ENCODE measurements around the gene INSIG2.

INSIG2 gene

DNA sequence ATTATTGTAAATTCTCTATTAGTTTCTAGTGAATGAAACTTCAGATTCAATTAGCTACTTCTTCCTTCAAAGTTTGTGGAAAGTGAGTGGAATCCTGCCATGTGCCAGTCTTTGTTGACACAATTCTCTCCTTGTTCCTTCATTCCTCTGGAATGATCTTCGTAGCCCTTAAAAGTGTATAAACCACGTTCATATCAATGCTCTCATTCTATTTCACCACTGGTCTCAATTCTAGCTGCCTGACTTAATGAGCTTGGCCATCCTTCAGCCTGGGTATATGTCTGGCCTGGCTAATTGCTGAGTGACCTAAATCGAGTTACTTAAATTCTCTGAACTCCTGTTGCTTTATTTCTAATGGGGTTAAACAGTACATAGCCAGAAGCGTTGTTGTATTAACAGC, 43.5 kb downstream of the INSIG2 start:
- no peak for DNase-seq

DNA sequence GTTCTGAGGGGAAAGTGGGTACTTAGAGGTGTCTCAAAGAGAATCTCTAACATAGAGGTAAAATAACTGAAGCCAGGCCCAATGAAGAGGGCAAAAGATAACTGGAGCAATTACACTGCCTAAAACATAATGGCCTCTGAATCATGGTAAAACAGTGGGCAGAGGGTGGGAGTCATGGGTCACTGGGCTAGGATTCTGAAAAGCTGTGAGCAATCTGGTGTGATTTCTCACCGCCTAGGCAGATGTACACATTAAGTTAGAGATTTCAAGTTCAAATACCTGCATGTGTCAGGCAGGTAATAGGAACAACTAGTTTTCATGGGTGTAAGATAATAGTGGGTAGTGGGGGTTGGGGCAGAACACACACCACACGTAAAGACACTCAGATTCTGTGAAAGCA, 45.6 kb downstream of the INSIG2 start:
- no peak for DNase-seq

DNA sequence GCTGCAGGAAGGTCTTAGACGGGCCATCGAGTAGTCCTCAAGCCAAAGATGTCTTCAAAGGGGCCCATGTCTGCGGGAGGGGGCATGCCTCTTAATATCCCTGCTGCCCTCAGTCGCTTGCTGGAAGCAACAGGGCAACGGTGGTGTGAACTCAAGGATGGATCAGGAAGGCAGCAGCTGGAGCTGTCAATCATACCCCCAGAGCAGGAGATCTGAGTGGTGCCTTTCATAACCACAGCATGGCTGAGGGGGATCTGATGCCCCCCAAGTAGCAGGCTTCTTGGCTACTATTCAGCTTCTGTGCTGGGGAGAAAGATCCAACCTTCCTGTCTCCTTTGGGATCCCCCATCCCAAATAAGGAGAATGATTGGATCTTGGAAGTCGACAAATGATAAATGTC, 46.4 kb downstream of the INSIG2 start:
- DNase-seq = no peak

DNA sequence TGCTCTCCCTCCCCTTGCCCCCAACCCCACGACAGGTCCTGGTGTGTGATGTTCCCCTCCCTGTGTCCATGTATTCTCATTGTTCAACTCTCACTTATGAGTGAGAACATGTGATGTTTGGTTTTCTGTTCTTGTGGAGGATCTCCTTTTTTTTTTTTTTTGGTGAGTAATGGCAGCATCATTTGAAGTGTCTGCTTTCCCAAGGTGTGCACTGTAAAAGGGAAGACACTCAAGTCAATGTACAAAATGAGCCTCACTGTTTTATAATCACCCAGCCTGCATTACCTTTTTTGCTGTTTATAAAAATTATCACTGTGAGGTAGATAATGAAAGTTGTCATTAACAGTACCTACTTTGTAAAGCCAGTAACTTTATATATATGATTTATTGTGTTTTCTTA, 56.9 kb downstream of the INSIG2 start:
- no peak for DNase-seq

DNA sequence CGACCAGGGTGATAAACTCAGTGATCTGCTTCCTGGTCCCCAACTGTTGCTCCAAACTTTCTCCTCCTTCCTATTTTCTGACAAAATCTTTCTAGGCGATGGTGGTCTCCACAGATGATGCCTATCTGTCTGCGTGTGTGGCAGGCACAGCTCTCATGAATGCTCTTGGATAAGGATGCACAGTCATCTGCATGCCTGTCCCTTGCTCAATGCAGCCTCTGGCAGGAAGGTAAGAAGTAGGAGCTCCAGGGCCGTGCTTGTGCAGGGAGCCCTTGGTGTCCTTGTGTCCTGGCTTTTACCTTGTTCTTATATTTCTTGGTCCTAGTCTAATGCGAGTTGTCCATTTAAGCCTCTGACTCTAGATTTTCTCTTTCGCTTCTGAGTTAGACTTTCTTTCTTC, 57.5 kb downstream of the INSIG2 start:
- no peak for DNase-seq

DNA sequence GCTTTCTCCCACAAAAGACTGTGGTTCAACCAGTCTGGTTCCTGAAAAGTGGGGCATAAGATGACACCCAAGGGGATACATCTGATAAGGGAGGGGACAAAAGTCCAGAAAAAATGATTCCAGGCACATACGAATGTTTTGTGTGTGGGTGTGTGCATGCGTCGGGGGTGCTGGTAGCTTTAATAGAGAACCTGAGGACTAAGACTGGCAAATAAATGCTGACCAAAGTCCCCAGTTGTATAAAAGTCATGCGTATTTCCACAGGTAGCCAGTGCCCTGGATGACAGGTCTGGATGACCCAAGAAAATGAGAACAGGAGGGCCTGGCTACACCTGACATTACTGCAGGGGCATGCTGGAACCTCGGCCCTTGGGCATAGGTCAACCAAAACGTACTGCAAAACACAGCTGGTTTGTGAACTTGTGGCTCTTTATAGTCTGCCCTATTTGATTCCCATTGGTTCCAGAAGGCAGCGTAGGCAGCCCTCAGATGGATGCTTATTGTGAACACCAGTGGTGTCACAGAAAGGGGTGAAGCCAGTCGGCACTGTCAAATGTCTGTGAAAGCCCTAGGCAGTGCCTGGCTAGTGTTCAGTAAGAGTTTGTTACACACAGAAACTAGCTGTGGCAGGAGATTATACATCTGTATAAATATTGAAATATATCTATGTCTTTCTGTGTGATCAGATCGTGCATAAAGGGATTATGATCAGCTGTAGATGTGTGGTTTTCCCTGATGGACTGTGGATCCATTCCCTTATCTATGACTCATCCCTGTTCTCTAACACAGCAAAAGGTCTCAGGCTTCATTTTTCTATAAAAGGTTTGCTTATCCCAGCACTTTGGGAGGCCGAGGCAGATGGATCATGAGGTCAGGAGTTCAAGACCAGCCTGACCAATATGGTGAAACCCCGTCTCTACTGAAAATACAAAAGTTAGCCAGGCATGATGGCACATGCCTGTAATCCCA, 58.3 kb downstream of the INSIG2 start:
- no peak for DNase-seq

DNA sequence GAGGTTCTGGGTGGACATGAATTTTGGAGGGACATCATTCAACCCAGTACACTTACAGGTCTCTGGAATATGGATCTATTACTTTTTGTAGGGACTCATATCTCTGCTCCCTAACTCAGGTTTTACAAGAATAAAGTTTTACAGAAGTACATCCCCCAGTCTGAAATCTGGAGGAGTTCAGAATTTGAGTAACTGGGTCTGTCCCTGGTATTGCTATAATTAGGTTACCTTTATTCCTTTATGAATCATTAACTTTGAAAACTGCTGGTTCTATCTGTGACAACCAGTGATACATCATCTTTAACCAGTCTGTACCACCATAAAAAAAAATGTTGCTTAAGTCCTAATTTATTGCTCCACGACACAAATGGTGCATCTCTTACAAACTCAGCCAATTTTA, 59.9 kb downstream of the INSIG2 start:
- no peak for DNase-seq

DNA sequence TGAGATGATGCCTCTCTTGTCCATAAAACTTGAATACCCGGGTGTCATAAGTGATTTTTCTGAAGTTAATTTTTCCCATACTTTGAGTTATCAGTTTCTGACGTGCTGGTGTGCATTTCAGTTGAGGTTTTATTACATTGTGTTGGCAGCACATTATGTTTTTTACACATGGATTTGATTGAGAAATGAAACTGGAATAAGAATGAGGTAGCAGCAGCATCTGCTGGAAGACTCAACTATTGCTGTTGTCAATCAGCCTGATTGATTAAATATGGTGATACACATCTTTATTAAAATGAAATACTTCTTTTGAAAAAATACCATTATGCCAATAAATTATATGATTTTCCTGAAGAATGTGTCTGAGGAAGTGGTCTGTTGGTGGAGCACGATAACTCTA, 60.5 kb downstream of the INSIG2 start:
- no peak for DNase-seq

DNA sequence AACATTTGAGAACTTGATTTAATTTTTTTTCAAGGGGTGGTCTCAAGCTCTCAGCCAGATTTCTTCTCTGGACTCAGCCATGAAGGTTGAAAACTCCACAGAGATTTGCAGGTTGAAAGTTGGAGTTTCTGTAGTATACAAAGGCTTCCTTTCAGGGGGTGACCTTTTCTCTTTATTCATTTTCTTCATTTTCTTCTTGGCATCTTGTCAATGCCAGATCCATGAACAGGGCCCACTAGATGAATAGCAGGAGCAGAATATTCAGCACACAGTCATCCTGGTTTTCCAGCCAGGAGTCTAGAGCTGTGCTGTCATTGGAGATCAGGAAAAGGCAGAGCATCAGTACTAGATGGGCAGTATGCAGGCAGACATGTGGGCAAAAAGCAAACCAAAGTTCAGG, 62.0 kb downstream of the INSIG2 start:
- no peak for DNase-seq

DNA sequence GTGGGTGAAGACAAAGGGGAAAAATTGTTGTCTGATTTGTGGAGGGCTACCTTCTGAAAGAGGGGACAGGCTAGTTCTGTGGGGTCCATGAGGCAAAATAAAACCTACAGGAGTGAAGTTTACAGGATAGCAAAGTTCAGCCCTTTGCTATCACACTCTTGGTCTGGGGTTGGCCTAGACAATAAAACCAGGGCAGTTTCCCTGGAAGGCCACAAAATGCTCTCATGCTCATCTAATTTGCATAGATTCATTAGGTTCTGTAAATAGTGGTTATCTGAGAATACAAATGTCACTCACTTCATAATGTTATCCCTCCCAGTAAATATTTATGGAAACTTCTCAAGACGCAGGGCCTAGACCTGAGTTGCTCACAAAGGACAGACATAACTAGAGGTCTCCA, 63.6 kb downstream of the INSIG2 start:
- no peak for DNase-seq

DNA sequence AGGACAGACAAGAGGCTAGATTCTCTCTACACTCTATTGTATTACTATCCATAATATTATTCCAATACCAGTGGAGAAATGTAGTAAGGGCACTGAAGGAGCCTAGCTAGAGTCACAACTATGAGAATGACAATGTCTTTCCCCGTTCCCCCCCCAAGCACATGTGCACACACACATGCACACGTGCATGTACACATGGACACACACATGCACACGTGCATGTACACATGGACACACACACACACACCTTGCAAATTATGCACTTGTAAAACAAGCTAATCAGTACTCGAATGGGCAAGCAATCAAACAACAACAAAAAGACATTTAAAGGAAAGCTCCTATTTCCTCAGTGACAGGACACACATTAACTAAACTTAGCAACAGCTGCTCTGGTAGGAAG, 65.2 kb downstream of the INSIG2 start:
- DNase-seq = no peak

DNA sequence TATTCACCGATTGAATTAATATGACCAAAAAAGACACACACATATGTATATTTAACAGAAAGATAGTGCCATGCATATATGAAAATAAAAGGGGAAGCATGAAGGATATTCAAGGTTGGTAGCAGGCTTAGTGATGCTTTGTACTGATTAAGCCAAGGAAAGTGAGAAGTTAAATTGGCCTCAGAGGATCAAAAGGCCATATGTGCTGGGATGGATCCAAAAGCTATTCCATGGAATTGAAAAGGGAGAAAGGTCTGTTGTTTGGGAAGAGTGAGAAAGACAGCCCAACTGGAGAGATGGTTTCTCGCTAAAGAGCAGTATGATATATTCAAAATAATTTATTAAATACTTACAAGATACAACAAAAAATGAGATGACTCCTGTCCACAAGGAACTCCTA, 65.9 kb downstream of the INSIG2 start:
- DNase-seq = no peak
